ENCODE data around the gene FHDC1.

Gene FHDC1

GRCh38 chr4:153024466-153024865 is 88.3 kb downstream of the FHDC1 start:
- Histone ChIP-seq H3K27me3 (ENCODE audit: control insufficient read depth in 1 of 2, insufficient read depth in 2 of 2, low read length in 2 of 2) (no peaks in the 10 kb centered on the region), H3K4me3 (ENCODE audit: low read depth in 1 of 2, low read length in 2 of 2) (no peak overlapping the region), H3K36me3 (ENCODE audit: control insufficient read depth in 1 of 2, insufficient read depth in 2 of 2, low read length in 2 of 2) (no peaks in the 10 kb centered on the region), H3K9me3 (ENCODE audit: control insufficient read depth in 1 of 2, low read length in 2 of 2) (peaks cover 4 to 11% of the 10 kb centered on the region in 2 donors), H3K9ac (ENCODE audit: low read depth in 1 of 2, low read length in 2 of 2) (no peak overlapping the region), H3K27ac (ENCODE audit: low read depth, low read length) (no peak overlapping the region), H3K4me1 (ENCODE audit: control insufficient read depth in 1 of 2, insufficient read depth in 2 of 2, low read length in 2 of 2) (peaks cover 8 to 14% of the 10 kb centered on the region in 2 donors)

GRCh38 chr4:153025406-153025805 is 89.3 kb downstream of the FHDC1 start:
- Histone ChIP-seq H3K36me3 (ENCODE audit: control insufficient read depth in 1 of 2, insufficient read depth in 2 of 2, low read length in 2 of 2) (no peaks in the 10 kb centered on the region), H3K27me3 (ENCODE audit: control insufficient read depth in 1 of 2, insufficient read depth in 2 of 2, low read length in 2 of 2) (no peaks in the 10 kb centered on the region), H3K4me3 (ENCODE audit: low read depth in 1 of 2, low read length in 2 of 2) (no peak overlapping the region), H3K27ac (ENCODE audit: low read depth, low read length) (no peak overlapping the region), H3K4me1 (ENCODE audit: control insufficient read depth in 1 of 2, insufficient read depth in 2 of 2, low read length in 2 of 2) (peaks cover 8 to 14% of the 10 kb centered on the region in 2 donors), H3K9me3 (ENCODE audit: control insufficient read depth in 1 of 2, low read length in 2 of 2) (peaks cover 4 to 11% of the 10 kb centered on the region in 2 donors), H3K9ac (ENCODE audit: low read depth in 1 of 2, low read length in 2 of 2) (no peak overlapping the region)

- no peak overlapping the region for H3K4me3 ChIP-seq (ENCODE audit: low read depth in 1 of 2, low read length in 2 of 2)
- no peak overlapping the region for H3K27ac ChIP-seq (ENCODE audit: low read depth, low read length)
- no peaks in the 10 kb centered on the region for H3K36me3 ChIP-seq (ENCODE audit: control insufficient read depth in 1 of 2, insufficient read depth in 2 of 2, low read length in 2 of 2)
- H3K9me3 ChIP-seq (ENCODE audit: control insufficient read depth in 1 of 2, low read length in 2 of 2): peaks cover 4 to 11% of the 10 kb centered on the region in 2 donors
- no peaks in the 10 kb centered on the region for H3K27me3 ChIP-seq (ENCODE audit: control insufficient read depth in 1 of 2, insufficient read depth in 2 of 2, low read length in 2 of 2)
- no peak overlapping the region for H3K9ac ChIP-seq (ENCODE audit: low read depth in 1 of 2, low read length in 2 of 2)
- H3K4me1 ChIP-seq (ENCODE audit: control insufficient read depth in 1 of 2, insufficient read depth in 2 of 2, low read length in 2 of 2): peaks cover 8 to 14% of the 10 kb centered on the region in 2 donors
Measured at GRCh38 chr4:153026591-153027346, 90.6 kb downstream of the FHDC1 start.

GRCh38 chr4:153027866-153028265 is 91.7 kb downstream of the FHDC1 start:
- Histone ChIP-seq H3K27me3 (ENCODE audit: control insufficient read depth in 1 of 2, insufficient read depth in 2 of 2, low read length in 2 of 2) (no peaks in the 10 kb centered on the region), H3K4me3 (ENCODE audit: low read depth in 1 of 2, low read length in 2 of 2) (no peak overlapping the region), H3K9ac (ENCODE audit: low read depth in 1 of 2, low read length in 2 of 2) (no peak overlapping the region), H3K9me3 (ENCODE audit: control insufficient read depth in 1 of 2, low read length in 2 of 2) (peaks cover 4 to 11% of the 10 kb centered on the region in 2 donors), H3K36me3 (ENCODE audit: control insufficient read depth in 1 of 2, insufficient read depth in 2 of 2, low read length in 2 of 2) (no peaks in the 10 kb centered on the region), H3K4me1 (ENCODE audit: control insufficient read depth in 1 of 2, insufficient read depth in 2 of 2, low read length in 2 of 2) (peaks cover 8 to 11% of the 10 kb centered on the region in 2 donors), H3K27ac (ENCODE audit: low read depth, low read length) (no peak overlapping the region)

- no peak overlapping the region for H3K4me3 ChIP-seq (ENCODE audit: low read depth in 1 of 2, low read length in 2 of 2)
- H3K9ac ChIP-seq (ENCODE audit: low read depth in 1 of 2, low read length in 2 of 2): no peak overlapping the region
- peaks cover 4 to 11% of the 10 kb centered on the region in 2 donors for H3K9me3 ChIP-seq (ENCODE audit: control insufficient read depth in 1 of 2, low read length in 2 of 2)
- H3K4me1 ChIP-seq (ENCODE audit: control insufficient read depth in 1 of 2, insufficient read depth in 2 of 2, low read length in 2 of 2): peaks cover 2 to 6% of the 10 kb centered on the region in 2 donors
- H3K27ac ChIP-seq (ENCODE audit: low read depth, low read length): no peak overlapping the region
- H3K27me3 ChIP-seq (ENCODE audit: control insufficient read depth in 1 of 2, insufficient read depth in 2 of 2, low read length in 2 of 2): no peaks in the 10 kb centered on the region
- no peaks in the 10 kb centered on the region for H3K36me3 ChIP-seq (ENCODE audit: control insufficient read depth in 1 of 2, insufficient read depth in 2 of 2, low read length in 2 of 2)
Measured at GRCh38 chr4:153028535-153028934, 92.4 kb downstream of the FHDC1 start.

All from duodenal mucosa (tissue), 2 donors.